ENCODE results near the gene AFM. TPM values are rescaled to one million over a fixed set of nuclear protein-coding genes. Genes with fewer than 3 reads are reported as not detected.

AFM gene
- total and polyA plus RNA-seq, 4 donors, result 0.09 TPM; not detected in 3

DNA sequence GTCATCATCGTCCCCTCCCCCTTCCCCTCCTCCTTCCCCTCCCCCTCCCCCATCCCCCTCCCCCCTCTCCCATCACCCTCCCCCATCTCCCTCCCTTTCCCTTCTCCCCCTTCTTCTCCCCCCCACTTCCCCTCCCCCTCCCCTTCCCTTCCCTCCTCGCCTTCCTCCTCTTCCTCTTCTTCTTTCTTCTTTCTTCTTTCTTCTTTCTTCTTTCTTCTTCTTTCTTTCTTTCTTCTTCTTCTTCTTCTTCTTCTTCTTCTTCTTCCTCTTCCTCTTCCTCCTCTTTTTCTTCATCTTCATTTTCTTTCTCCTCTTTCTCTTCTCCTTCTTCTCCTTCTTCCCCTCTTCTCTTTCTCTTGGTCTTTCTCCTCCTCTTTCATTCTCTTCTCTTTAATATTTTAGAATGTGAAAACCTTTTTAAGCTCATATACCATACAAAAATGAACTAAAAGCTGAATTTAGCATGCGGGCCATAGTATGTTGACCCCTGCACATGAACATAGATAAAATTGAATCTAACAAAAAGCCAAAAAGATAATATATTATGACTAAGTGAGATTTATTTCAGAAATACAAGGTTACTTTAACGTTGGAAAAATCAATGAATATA lies 20.5 kb upstream of the AFM start:
- DNase-seq (no peak), ATAC-seq (ENCODE audit: insufficient read depth, low FRiP score) (no peak)
- no peaks in the 10 kb centered on the region for H3K4me1 ChIP-seq (ENCODE audit: control insufficient read depth in 5 of 5, insufficient read depth in 5 of 5, low read length in 5 of 5)
- TF ChIP-seq, protein P1, sequence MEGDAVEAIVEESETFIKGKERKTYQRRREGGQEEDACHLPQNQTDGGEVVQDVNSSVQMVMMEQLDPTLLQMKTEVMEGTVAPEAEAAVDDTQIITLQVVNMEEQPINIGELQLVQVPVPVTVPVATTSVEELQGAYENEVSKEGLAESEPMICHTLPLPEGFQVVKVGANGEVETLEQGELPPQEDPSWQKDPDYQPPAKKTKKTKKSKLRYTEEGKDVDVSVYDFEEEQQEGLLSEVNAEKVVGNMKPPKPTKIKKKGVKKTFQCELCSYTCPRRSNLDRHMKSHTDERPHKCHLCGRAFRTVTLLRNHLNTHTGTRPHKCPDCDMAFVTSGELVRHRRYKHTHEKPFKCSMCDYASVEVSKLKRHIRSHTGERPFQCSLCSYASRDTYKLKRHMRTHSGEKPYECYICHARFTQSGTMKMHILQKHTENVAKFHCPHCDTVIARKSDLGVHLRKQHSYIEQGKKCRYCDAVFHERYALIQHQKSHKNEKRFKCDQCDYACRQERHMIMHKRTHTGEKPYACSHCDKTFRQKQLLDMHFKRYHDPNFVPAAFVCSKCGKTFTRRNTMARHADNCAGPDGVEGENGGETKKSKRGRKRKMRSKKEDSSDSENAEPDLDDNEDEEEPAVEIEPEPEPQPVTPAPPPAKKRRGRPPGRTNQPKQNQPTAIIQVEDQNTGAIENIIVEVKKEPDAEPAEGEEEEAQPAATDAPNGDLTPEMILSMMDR (IDR thresholded peaks at IDR 0.05; ENCODE audit: control extremely low read depth, extremely low read depth), result no peak
- 82 to 93% methylated on average over 4 of the region's 4 CpGs for WGBS, 2 donors
- H3K4me3 ChIP-seq, result no peak overlapping the region
- no peaks in the 10 kb centered on the region for H3K36me3 ChIP-seq (ENCODE audit: control insufficient read depth in 4 of 4, insufficient read depth in 4 of 4, low read length in 4 of 4)
- no peaks in the 10 kb centered on the region for H3K27me3 ChIP-seq (ENCODE audit: control insufficient read depth in 3 of 3, insufficient read depth in 3 of 3, low read length in 2 of 3)
- no peak overlapping the region for H3K27ac ChIP-seq (ENCODE audit: low read depth in 1 of 2, low read length in 1 of 2)
- no peak overlapping the region for H3K9ac ChIP-seq (ENCODE audit: insufficient read depth in 1 of 2, low read length in 2 of 2)
- H3K9me3 ChIP-seq (ENCODE audit: control insufficient read depth in 4 of 4, insufficient read depth in 3 of 4, low read length in 3 of 4), result no peaks in the 10 kb centered on the region

DNA sequence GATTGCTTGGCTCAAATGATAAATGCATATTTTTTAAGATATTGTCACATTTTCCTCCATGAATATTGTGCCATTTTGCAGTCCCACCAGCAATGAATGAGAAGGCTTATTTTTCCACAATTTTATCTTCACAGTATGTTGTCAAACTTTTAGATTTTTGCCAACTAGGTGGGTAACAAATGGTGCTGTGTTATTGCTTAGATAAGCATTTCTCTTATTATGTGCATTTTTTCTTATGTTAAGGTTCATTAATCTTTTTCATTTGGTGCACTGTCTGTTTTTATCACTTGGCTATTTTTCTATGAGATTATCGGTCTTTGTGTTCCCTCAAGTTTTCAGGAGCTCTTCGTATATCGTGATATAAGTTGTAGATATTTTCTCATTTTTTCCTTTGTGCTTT lies 13.4 kb upstream of the AFM start:
- TF ChIP-seq, protein P1 (IDR thresholded peaks at IDR 0.05; ENCODE audit: control extremely low read depth, extremely low read depth), result no peak
- DNase-seq (no peak), ATAC-seq (ENCODE audit: insufficient read depth, low FRiP score) (no peak)
- Histone ChIP-seq H3K36me3 (ENCODE audit: control insufficient read depth in 4 of 4, insufficient read depth in 4 of 4, low read length in 4 of 4) (no peaks in the 10 kb centered on the region), H3K27ac (ENCODE audit: low read depth in 1 of 2, low read length in 1 of 2) (no peak overlapping the region), H3K4me3 (no peak overlapping the region), H3K27me3 (ENCODE audit: control insufficient read depth in 3 of 3, insufficient read depth in 3 of 3, low read length in 2 of 3) (no peaks in the 10 kb centered on the region), H3K9ac (ENCODE audit: insufficient read depth in 1 of 2, low read length in 2 of 2) (no peak overlapping the region), H3K9me3 (ENCODE audit: control insufficient read depth in 4 of 4, insufficient read depth in 3 of 4, low read length in 3 of 4) (no peaks in the 10 kb centered on the region), H3K4me1 (ENCODE audit: control insufficient read depth in 5 of 5, insufficient read depth in 5 of 5, low read length in 5 of 5) (no peaks in the 10 kb centered on the region)
- 95 to 98% methylated on average over 3 of the region's 3 CpGs for WGBS, 2 donors

- TF ChIP-seq, protein P1 (IDR thresholded peaks at IDR 0.05; ENCODE audit: control extremely low read depth, extremely low read depth), result no peak
- ATAC-seq (ENCODE audit: insufficient read depth, low FRiP score) (no peak), DNase-seq (no peak)
- Histone ChIP-seq H3K9me3 (ENCODE audit: control insufficient read depth in 4 of 4, insufficient read depth in 3 of 4, low read length in 3 of 4) (peaks cover 0 to 5% (median 2%) of the 10 kb centered on the region in 4 donors), H3K27me3 (ENCODE audit: control insufficient read depth in 3 of 3, insufficient read depth in 3 of 3, low read length in 2 of 3) (no peaks in the 10 kb centered on the region), H3K4me3 (no peak overlapping the region), H3K27ac (ENCODE audit: low read depth in 1 of 2, low read length in 1 of 2) (no peak overlapping the region), H3K9ac (ENCODE audit: insufficient read depth in 1 of 2, low read length in 2 of 2) (no peak overlapping the region), H3K36me3 (ENCODE audit: control insufficient read depth in 4 of 4, insufficient read depth in 4 of 4, low read length in 4 of 4) (no peaks in the 10 kb centered on the region), H3K4me1 (ENCODE audit: control insufficient read depth in 5 of 5, insufficient read depth in 5 of 5, low read length in 5 of 5) (no peaks in the 10 kb centered on the region)
- 87 to 89% methylated on average over 1 of the region's 1 CpG for WGBS, 2 donors
These were observed 10.8 kb upstream of the AFM start for GRCh38 chr4:73470728-73471127.

GRCh38 chr4:73477176-73477575 lies 4.4 kb upstream of the AFM start:
- Histone ChIP-seq H3K27me3 (ENCODE audit: control insufficient read depth in 3 of 3, insufficient read depth in 3 of 3, low read length in 2 of 3) (no peaks in the 10 kb centered on the region), H3K36me3 (ENCODE audit: control insufficient read depth in 4 of 4, insufficient read depth in 4 of 4, low read length in 4 of 4) (no peaks in the 10 kb centered on the region), H3K4me3 (no peak overlapping the region), H3K27ac (ENCODE audit: low read depth in 1 of 2, low read length in 1 of 2) (no peak overlapping the region), H3K9me3 (ENCODE audit: control insufficient read depth in 4 of 4, insufficient read depth in 3 of 4, low read length in 3 of 4) (peaks cover 0 to 8% (median 3%) of the 10 kb centered on the region in 4 donors), H3K4me1 (ENCODE audit: control insufficient read depth in 5 of 5, insufficient read depth in 5 of 5, low read length in 5 of 5) (no peaks in the 10 kb centered on the region), H3K9ac (ENCODE audit: insufficient read depth in 1 of 2, low read length in 2 of 2) (no peak overlapping the region)
- ATAC-seq (ENCODE audit: insufficient read depth, low FRiP score), result no peak
- WGBS, 2 donors, result 83 to 86% methylated on average over 11 of the region's 11 CpGs
- TF ChIP-seq, protein P1 (IDR thresholded peaks at IDR 0.05; ENCODE audit: control extremely low read depth, extremely low read depth), result no peak
- no peak for DNase-seq

All from lung (tissue), 12 donors.